Measurements from ENCODE around the gene LPP. TPM values are rescaled to one million over a fixed set of nuclear protein-coding genes. Genes with fewer than 3 reads are reported as not detected.

LPP gene
- total RNA-seq, 1 donor from 2014 or later, result 14.2 TPM

GRCh38 chr3:188670446-188670845, 516.5 kb downstream of the LPP start:
- FAIRE-seq, result no peak
- TF ChIP-seq, protein P1, sequence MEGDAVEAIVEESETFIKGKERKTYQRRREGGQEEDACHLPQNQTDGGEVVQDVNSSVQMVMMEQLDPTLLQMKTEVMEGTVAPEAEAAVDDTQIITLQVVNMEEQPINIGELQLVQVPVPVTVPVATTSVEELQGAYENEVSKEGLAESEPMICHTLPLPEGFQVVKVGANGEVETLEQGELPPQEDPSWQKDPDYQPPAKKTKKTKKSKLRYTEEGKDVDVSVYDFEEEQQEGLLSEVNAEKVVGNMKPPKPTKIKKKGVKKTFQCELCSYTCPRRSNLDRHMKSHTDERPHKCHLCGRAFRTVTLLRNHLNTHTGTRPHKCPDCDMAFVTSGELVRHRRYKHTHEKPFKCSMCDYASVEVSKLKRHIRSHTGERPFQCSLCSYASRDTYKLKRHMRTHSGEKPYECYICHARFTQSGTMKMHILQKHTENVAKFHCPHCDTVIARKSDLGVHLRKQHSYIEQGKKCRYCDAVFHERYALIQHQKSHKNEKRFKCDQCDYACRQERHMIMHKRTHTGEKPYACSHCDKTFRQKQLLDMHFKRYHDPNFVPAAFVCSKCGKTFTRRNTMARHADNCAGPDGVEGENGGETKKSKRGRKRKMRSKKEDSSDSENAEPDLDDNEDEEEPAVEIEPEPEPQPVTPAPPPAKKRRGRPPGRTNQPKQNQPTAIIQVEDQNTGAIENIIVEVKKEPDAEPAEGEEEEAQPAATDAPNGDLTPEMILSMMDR (IDR thresholded peaks at IDR 0.05; ENCODE audit: insufficient read depth, low read length, severe bottlenecking), result no peak

GRCh38 chr3:188671971-188672370, 518.0 kb downstream of the LPP start:
- H3K4me3 ChIP-seq (ENCODE audit: low read depth, low read length), result no peak overlapping the region
- no peaks in the 10 kb centered on the region for H3K27me3 ChIP-seq (ENCODE audit: control insufficient read depth, insufficient read depth, low read length)
- peak; percentile 72 for DNase-seq (ENCODE audit: low read depth)
- TF ChIP-seq, protein P1 (IDR thresholded peaks at IDR 0.05; ENCODE audit: insufficient read depth, low read length, severe bottlenecking), result no peak
- no peaks in the 10 kb centered on the region for H3K36me3 ChIP-seq (ENCODE audit: control insufficient read depth, insufficient read depth, low read length)
- no peak for FAIRE-seq

More at GRCh38 chr3:188670446-188670845, 516.5 kb downstream of the LPP start:
- DNase-seq (ENCODE audit: low read depth), result no peak
- Histone ChIP-seq H3K4me3 (ENCODE audit: low read depth, low read length) (no peak overlapping the region), H3K36me3 (ENCODE audit: control insufficient read depth, insufficient read depth, low read length) (no peaks in the 10 kb centered on the region), H3K27me3 (ENCODE audit: control insufficient read depth, insufficient read depth, low read length) (no peaks in the 10 kb centered on the region)

GRCh38 chr3:188672840-188673239, 518.9 kb downstream of the LPP start:
- TF ChIP-seq, protein P1 (IDR thresholded peaks at IDR 0.05; ENCODE audit: insufficient read depth, low read length, severe bottlenecking), result no peak
- no peak for FAIRE-seq

GRCh38 chr3:188673646-188674186, 519.8 kb downstream of the LPP start:
- Histone ChIP-seq H3K4me3 (ENCODE audit: low read depth, low read length) (no peak overlapping the region), H3K36me3 (ENCODE audit: control insufficient read depth, insufficient read depth, low read length) (no peaks in the 10 kb centered on the region), H3K27me3 (ENCODE audit: control insufficient read depth, insufficient read depth, low read length) (no peaks in the 10 kb centered on the region)
- TF ChIP-seq, protein P1 (IDR thresholded peaks at IDR 0.05; ENCODE audit: insufficient read depth, low read length, severe bottlenecking), result no peak
- DNase-seq (ENCODE audit: low read depth) (peak; percentile 99), FAIRE-seq (no peak)

More at GRCh38 chr3:188672840-188673239, 518.9 kb downstream of the LPP start:
- Histone ChIP-seq H3K36me3 (ENCODE audit: control insufficient read depth, insufficient read depth, low read length) (no peaks in the 10 kb centered on the region), H3K4me3 (ENCODE audit: low read depth, low read length) (no peak overlapping the region), H3K27me3 (ENCODE audit: control insufficient read depth, insufficient read depth, low read length) (no peaks in the 10 kb centered on the region)
- DNase-seq (ENCODE audit: low read depth), result no peak

GRCh38 chr3:188674595-188674994, 520.6 kb downstream of the LPP start:
- no peak for DNase-seq (ENCODE audit: low read depth)
- H3K36me3 ChIP-seq (ENCODE audit: control insufficient read depth, insufficient read depth, low read length), result no peaks in the 10 kb centered on the region
- TF ChIP-seq, protein P1 (IDR thresholded peaks at IDR 0.05; ENCODE audit: insufficient read depth, low read length, severe bottlenecking), result no peak
- H3K4me3 ChIP-seq (ENCODE audit: low read depth, low read length), result no peak overlapping the region
- FAIRE-seq, result no peak
- no peaks in the 10 kb centered on the region for H3K27me3 ChIP-seq (ENCODE audit: control insufficient read depth, insufficient read depth, low read length)

- TF ChIP-seq, protein P1 (IDR thresholded peaks at IDR 0.05; ENCODE audit: insufficient read depth, low read length, severe bottlenecking), result no peak
- H3K4me3 ChIP-seq (ENCODE audit: low read depth, low read length), result no peak overlapping the region
- DNase-seq (ENCODE audit: low read depth), result no peak
- FAIRE-seq, result no peak
- H3K36me3 ChIP-seq (ENCODE audit: control insufficient read depth, insufficient read depth, low read length), result no peaks in the 10 kb centered on the region
- H3K27me3 ChIP-seq (ENCODE audit: control insufficient read depth, insufficient read depth, low read length), result no peaks in the 10 kb centered on the region
Observed at GRCh38 chr3:188677344-188677743, 523.4 kb downstream of the LPP start.
